GM23338 (cell line): Measurements from ENCODE around the gene GLI3. TPM values are rescaled to one million over a fixed set of nuclear protein-coding genes. Genes with fewer than 3 reads are reported as not detected.

Experiments used
- ATAC-seq: fragments of 200-7000 bp; cut with Tn5 transposase; 3 replicates; pipeline ENCODE4 v1.9.1; 2020
- DNase-seq: peaks from one replicate; pipeline ENCODE4 v3.0.0-alpha.2; 2015; ENCODE audit warnings: low spot score
- H2AFZ ChIP-seq: fragments of 200-600 bp; sonication (generic); 2 replicates; pipeline ENCODE4 v1.8.0; 2016; ENCODE audit warnings: antibody characterized with exemption, mild to moderate bottlenecking, moderate library complexity
- H3F3A ChIP-seq: fragments of 200-600 bp; sonication (generic); replicated peaks from 2 replicates; pipeline ENCODE4 v1.8.0; 2017; ENCODE audit warnings: antibody characterized with exemption, mixed run types, low read depth
- H3K27ac ChIP-seq: fragments of 200-600 bp; sonication (generic); 2 replicates; pipeline ENCODE4 v1.6.1; 2016; ENCODE audit warnings: low read depth
- H3K27me3 ChIP-seq: fragments of 200-600 bp; sonication (generic); 2 replicates; pipeline ENCODE4 v1.8.0; 2016; ENCODE audit warnings: mild to moderate bottlenecking, mixed run types, moderate library complexity; ENCODE audit not compliant: insufficient read depth
- H3K36me3 ChIP-seq: fragments of 200-600 bp; sonication (generic); 2 replicates; pipeline ENCODE4 v1.8.0; 2016; ENCODE audit warnings: mild to moderate bottlenecking; ENCODE audit not compliant: insufficient read depth
- H3K4me1 ChIP-seq: fragments of 200-600 bp; sonication (generic); 2 replicates; pipeline ENCODE4 v1.8.0; 2016; ENCODE audit warnings: mild to moderate bottlenecking, moderate library complexity; ENCODE audit not compliant: insufficient read depth
- H3K4me2 ChIP-seq: fragments of 200-600 bp; sonication (generic); 2 replicates; pipeline ENCODE4 v1.7.1; 2017; ENCODE audit warnings: mixed run types
- H3K4me3 ChIP-seq: fragments of 200-600 bp; sonication (generic); 2 replicates; pipeline ENCODE4 v1.6.1; 2016; ENCODE audit warnings: mixed run types
- H3K79me2 ChIP-seq: fragments of 200-600 bp; sonication (generic); replicated peaks from 2 replicates; pipeline ENCODE4 v1.8.0; 2017; ENCODE audit warnings: mild to moderate bottlenecking; ENCODE audit not compliant: insufficient read depth
- H3K9me2 ChIP-seq: fragments of 200-600 bp; sonication (generic); 2 replicates; pipeline ENCODE4 v1.8.0; 2017; ENCODE audit not compliant: insufficient read depth
- H4K20me1 ChIP-seq: fragments of 200-600 bp; sonication (generic); replicated peaks from 2 replicates; pipeline ENCODE4 v1.8.0; 2017; ENCODE audit warnings: mild to moderate bottlenecking; ENCODE audit not compliant: insufficient read depth
- H3K27ac Mint-ChIP-seq: 2 replicates; pipeline ENCODE4 v1.8.0; 2020; ENCODE audit warnings: inconsistent platforms, mild to moderate bottlenecking, moderate library complexity, mixed read lengths
- H3K27me3 Mint-ChIP-seq: 3 replicates; pipeline ENCODE4 v1.8.0; 2022; ENCODE audit warnings: low read depth, mild to moderate bottlenecking, moderate library complexity, mixed read lengths, inconsistent platforms; ENCODE audit not compliant: insufficient read depth, poor library complexity
- H3K36me3 Mint-ChIP-seq: 3 replicates; pipeline ENCODE4 v1.8.0; 2021; ENCODE audit warnings: low read depth, mild to moderate bottlenecking, inconsistent platforms, moderate library complexity, mixed read lengths
- H3K4me1 Mint-ChIP-seq: 3 replicates; pipeline ENCODE4 v1.8.0; 2020; ENCODE audit warnings: mild to moderate bottlenecking, inconsistent platforms, mixed read lengths
- H3K4me3 Mint-ChIP-seq: 3 replicates; pipeline ENCODE4 v1.8.0; 2021; ENCODE audit warnings: moderate library complexity, mild to moderate bottlenecking, inconsistent platforms, mixed read lengths
- H3K9me3 Mint-ChIP-seq: 3 replicates; pipeline ENCODE4 v1.8.0; 2020; ENCODE audit warnings: moderate library complexity, mild to moderate bottlenecking, inconsistent platforms, mixed read lengths
- CREB1 ChIP-seq: fragments of 250-450 bp; sonication (Bioruptor Pico); IDR thresholded peaks from 2 replicates; pipeline ENCODE4 v1.5.0; 2020; ENCODE audit warnings: low read depth, mild to moderate bottlenecking, moderate library complexity
- CTCF ChIP-seq, 2 experiments: fragments of 200-600 bp in 1 of 2; sonication (generic) in 1 of 2; conservative IDR thresholded peaks; 2 replicates each; pipeline versions ENCODE4 v1.5.1 to v1.6.1; 2016 to 2017; ENCODE audit warnings: antibody characterized with exemption in 2 of 2, low read depth in 2 of 2, mild to moderate bottlenecking in 2 of 2, moderate library complexity in 1 of 2
- EZH2 ChIP-seq: fragments of 200-600 bp; sonication (generic); IDR thresholded peaks from one replicate; pipeline ENCODE4 v1.8.0; 2017; ENCODE audit warnings: antibody characterized with exemption, mild to moderate bottlenecking, low read depth; ENCODE audit not compliant: unreplicated experiment
- JUNB ChIP-seq: IDR thresholded peaks from one replicate; pipeline ENCODE4 v1.6.1; 2016; ENCODE audit warnings: antibody characterized with exemption; ENCODE audit not compliant: unreplicated experiment
- NANOG ChIP-seq: IDR thresholded peaks from 2 replicates; pipeline ENCODE4 v1.6.1; 2016; ENCODE audit warnings: antibody characterized with exemption, borderline replicate concordance
- POLR2AphosphoS5 ChIP-seq: IDR thresholded peaks from 2 replicates; pipeline ENCODE4 v1.6.1; 2016; ENCODE audit warnings: antibody characterized with exemption, low read depth
- STAT1 ChIP-seq: IDR thresholded peaks from one replicate; pipeline ENCODE4 v1.6.1; 2016; ENCODE audit warnings: antibody characterized with exemption; ENCODE audit not compliant: unreplicated experiment
- ZNF114 ChIP-seq: fragments of 250-450 bp; sonication (Bioruptor Pico); IDR thresholded peaks from 2 replicates; pipeline ENCODE4 v1.5.0; 2020; ENCODE audit warnings: mild to moderate bottlenecking, moderate library complexity
- ZNF462 ChIP-seq: fragments of 250-450 bp; sonication (Bioruptor Pico); IDR thresholded peaks from 2 replicates; pipeline ENCODE4 v1.5.0; 2020; ENCODE audit warnings: mild to moderate bottlenecking, moderate library complexity
- polyA plus RNA-seq: library from polyadenylated mRNA; unstranded; fragments of >200 nt; fragmentation: Nextera tagmentation; extraction: Ambion mirVana; gene quantifications from 2 replicates; pipeline ENCODE4 v1.2.1, GENCODE V29; 2016
- total RNA-seq: library from RNA; depleted of rRNA; stranded (reverse); fragments of >200 nt; shearing (Covaris generic); gene quantifications from 2 replicates; pipeline ENCODE4 v1.2.3, GENCODE V29; 2014
- TF ChIP-seq, protein P1 (sequence below): IDR thresholded peaks from one replicate; pipeline ENCODE4 v1.6.1; 2018; ENCODE audit warnings: antibody characterized with exemption; ENCODE audit not compliant: unreplicated experiment

The GLI3 gene
- total and polyA plus RNA-seq, 2 experiments from 2014 or later = 16.1 to 17.9 TPM

- TF ChIP-seq JUNB = no peak
- no peak for TF ChIP-seq NANOG
- no peak for TF ChIP-seq ZNF114 (CRISPR knock-in tag)
- no peak for TF ChIP-seq STAT1
- TF ChIP-seq POLR2AphosphoS5 = no peak
- no peak for TF ChIP-seq ZNF462
These were observed 242.3 kb downstream of the GLI3 start (continued) for GRCh38 chr7:41994746-41995110.

- no peak overlapping the region for H3K27ac Mint-ChIP-seq
- no peaks in the 10 kb centered on the region for H3K9me2 ChIP-seq
- no peaks in the 10 kb centered on the region; the same call in 1 of the 2 replicates for H3K4me1 ChIP-seq
- DNase-seq (no peak), ATAC-seq (no peak)
- H3K4me3 ChIP-seq = no peak overlapping the region
- peaks cover 4% of the 10 kb centered on the region for H3K27me3 Mint-ChIP-seq
- no peaks in the 10 kb centered on the region for H3K27me3 ChIP-seq
- no peaks in the 10 kb centered on the region for H4K20me1 ChIP-seq
- no peaks in the 10 kb centered on the region for H3K36me3 Mint-ChIP-seq
- H3K79me2 ChIP-seq = no peaks in the 10 kb centered on the region
- no peak overlapping the region for H2AFZ ChIP-seq
- no peak overlapping the region for H3K4me3 Mint-ChIP-seq
- H3K4me2 ChIP-seq = no peak overlapping the region
- no peaks in the 10 kb centered on the region for H3F3A ChIP-seq
- no peak overlapping the region for H3K27ac ChIP-seq
- no peaks in the 10 kb centered on the region for H3K36me3 ChIP-seq
- peaks cover 4% of the 10 kb centered on the region for H3K4me1 Mint-ChIP-seq
- no peaks in the 10 kb centered on the region; the same call in 2 of the 3 replicates for H3K9me3 Mint-ChIP-seq
- TF ChIP-seq CREB1 (CRISPR knock-in tag) (no peak), CTCF (conservative IDR thresholded peaks at IDR 0.05; ENCODE audit: low read depth in 2 of 2) (no peak), STAT1 (no peak), EZH2 (no peak)
- TF ChIP-seq, protein P1, sequence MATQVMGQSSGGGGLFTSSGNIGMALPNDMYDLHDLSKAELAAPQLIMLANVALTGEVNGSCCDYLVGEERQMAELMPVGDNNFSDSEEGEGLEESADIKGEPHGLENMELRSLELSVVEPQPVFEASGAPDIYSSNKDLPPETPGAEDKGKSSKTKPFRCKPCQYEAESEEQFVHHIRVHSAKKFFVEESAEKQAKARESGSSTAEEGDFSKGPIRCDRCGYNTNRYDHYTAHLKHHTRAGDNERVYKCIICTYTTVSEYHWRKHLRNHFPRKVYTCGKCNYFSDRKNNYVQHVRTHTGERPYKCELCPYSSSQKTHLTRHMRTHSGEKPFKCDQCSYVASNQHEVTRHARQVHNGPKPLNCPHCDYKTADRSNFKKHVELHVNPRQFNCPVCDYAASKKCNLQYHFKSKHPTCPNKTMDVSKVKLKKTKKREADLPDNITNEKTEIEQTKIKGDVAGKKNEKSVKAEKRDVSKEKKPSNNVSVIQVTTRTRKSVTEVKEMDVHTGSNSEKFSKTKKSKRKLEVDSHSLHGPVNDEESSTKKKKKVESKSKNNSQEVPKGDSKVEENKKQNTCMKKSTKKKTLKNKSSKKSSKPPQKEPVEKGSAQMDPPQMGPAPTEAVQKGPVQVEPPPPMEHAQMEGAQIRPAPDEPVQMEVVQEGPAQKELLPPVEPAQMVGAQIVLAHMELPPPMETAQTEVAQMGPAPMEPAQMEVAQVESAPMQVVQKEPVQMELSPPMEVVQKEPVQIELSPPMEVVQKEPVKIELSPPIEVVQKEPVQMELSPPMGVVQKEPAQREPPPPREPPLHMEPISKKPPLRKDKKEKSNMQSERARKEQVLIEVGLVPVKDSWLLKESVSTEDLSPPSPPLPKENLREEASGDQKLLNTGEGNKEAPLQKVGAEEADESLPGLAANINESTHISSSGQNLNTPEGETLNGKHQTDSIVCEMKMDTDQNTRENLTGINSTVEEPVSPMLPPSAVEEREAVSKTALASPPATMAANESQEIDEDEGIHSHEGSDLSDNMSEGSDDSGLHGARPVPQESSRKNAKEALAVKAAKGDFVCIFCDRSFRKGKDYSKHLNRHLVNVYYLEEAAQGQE = no peak
These were observed 242.8 kb downstream of the GLI3 start for GRCh38 chr7:41994036-41994745.
